ENCODE data around the gene RHBDL1.

RHBDL1 gene

GRCh38 chr16:692356-693108 lies 17.1 kb downstream of the RHBDL1 start:
- no peak for TF ChIP-seq TCF12 (IDR thresholded peaks at IDR 0.05; ENCODE audit: low read depth)

GRCh38 chr16:693364-693763 lies 17.9 kb downstream of the RHBDL1 start:
- TF ChIP-seq REST (IDR thresholded peaks at IDR 0.05; ENCODE audit: low read depth) (no peak), NFIC (IDR thresholded peaks at IDR 0.05) (no peak), FOXM1 (IDR thresholded peaks at IDR 0.05; ENCODE audit: borderline replicate concordance, low read depth) (no peak), TAF1 (IDR thresholded peaks at IDR 0.05; ENCODE audit: low read depth) (no peak), YY1 (IDR thresholded peaks at IDR 0.05; ENCODE audit: low read depth) (no peak), EGR1 (IDR thresholded peaks at IDR 0.05) (no peak), EP300 (IDR thresholded peaks at IDR 0.05; ENCODE audit: borderline replicate concordance) (no peak), CREB1 (IDR thresholded peaks at IDR 0.05; ENCODE audit: low read depth) (no peak), RAD21 (IDR thresholded peaks at IDR 0.05; ENCODE audit: low read depth) (no peak)

GRCh38 chr16:693766-694165 lies 18.3 kb downstream of the RHBDL1 start:
- TF ChIP-seq USF1 (IDR thresholded peaks at IDR 0.05): no peak
- 0 out of 2 replicates have a peak, but pooled peaks have one; percentile 17 for TF ChIP-seq YY1 (IDR thresholded peaks at IDR 0.05; ENCODE audit: low read depth)

GRCh38 chr16:694187-694862 lies 18.9 kb downstream of the RHBDL1 start:
- TF ChIP-seq ZBTB7A (IDR thresholded peaks at IDR 0.05; ENCODE audit: low read depth) (peak; percentile 36; the same call in 1 of the 2 replicates), TAF1 (IDR thresholded peaks at IDR 0.05; ENCODE audit: low read depth) (no peak), REST (IDR thresholded peaks at IDR 0.05; ENCODE audit: low read depth) (0 out of 2 replicates have a peak, but pooled peaks have one; percentile 19), RAD21 (IDR thresholded peaks at IDR 0.05; ENCODE audit: low read depth) (no peak), YY1 (IDR thresholded peaks at IDR 0.05; ENCODE audit: low read depth) (no peak)
- TF ChIP-seq, protein P1, sequence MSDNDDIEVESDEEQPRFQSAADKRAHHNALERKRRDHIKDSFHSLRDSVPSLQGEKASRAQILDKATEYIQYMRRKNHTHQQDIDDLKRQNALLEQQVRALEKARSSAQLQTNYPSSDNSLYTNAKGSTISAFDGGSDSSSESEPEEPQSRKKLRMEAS (IDR thresholded peaks at IDR 0.05): no peak

GRCh38 chr16:694863-695354 lies 19.4 kb downstream of the RHBDL1 start:
- no peak for TF ChIP-seq REST (IDR thresholded peaks at IDR 0.05; ENCODE audit: low read depth)
- no peak for TF ChIP-seq CEBPB (IDR thresholded peaks at IDR 0.05)
- TF ChIP-seq CREB1 (IDR thresholded peaks at IDR 0.05; ENCODE audit: low read depth): no peak
- no peak for TF ChIP-seq EGR1 (IDR thresholded peaks at IDR 0.05)
- no peak for TF ChIP-seq USF1 (IDR thresholded peaks at IDR 0.05)
- no peak for TF ChIP-seq TEAD4 (IDR thresholded peaks at IDR 0.05)
- no peak for TF ChIP-seq YY1 (IDR thresholded peaks at IDR 0.05; ENCODE audit: low read depth)
- TF ChIP-seq ZBTB7A (IDR thresholded peaks at IDR 0.05; ENCODE audit: low read depth): no peak
- no peak for TF ChIP-seq EP300 (IDR thresholded peaks at IDR 0.05; ENCODE audit: borderline replicate concordance)
- TF ChIP-seq TCF12 (IDR thresholded peaks at IDR 0.05; ENCODE audit: low read depth): no peak
- TF ChIP-seq TAF1 (IDR thresholded peaks at IDR 0.05; ENCODE audit: low read depth): no peak
- TF ChIP-seq FOXM1 (IDR thresholded peaks at IDR 0.05; ENCODE audit: borderline replicate concordance, low read depth): no peak
- no peak for TF ChIP-seq NFIC (IDR thresholded peaks at IDR 0.05)
- no peak for TF ChIP-seq RAD21 (IDR thresholded peaks at IDR 0.05; ENCODE audit: low read depth)
- TF ChIP-seq, protein P1 (IDR thresholded peaks at IDR 0.05): no peak

Measured in Ishikawa (cell line).